Measurements from ENCODE around the gene DRD1. TPM values are rescaled to one million over a fixed set of nuclear protein-coding genes. Genes with fewer than 3 reads are reported as not detected.

DRD1 gene
- polyA plus RNA-seq, 1 of the 3 experiments (the other 2 are of a cell fraction), result not detected

DNA sequence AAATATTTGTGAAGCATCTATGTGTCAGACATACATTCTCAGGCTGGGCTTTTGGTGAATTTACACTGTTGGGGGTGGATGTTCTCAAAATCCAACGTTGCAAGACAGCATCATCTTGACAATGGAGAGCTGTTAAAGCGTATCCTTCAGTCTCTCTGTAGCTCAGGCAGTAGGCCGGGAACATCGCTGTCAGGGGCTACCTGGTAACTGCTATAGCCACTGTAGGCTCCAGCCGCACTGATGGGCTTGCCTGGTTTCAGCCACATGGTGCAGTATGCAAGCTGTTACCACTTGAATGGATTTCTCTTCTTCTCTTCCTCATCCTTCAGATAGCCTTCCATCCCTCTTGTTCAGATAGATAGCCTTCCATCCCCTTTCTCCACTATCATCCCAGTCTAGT lies 51.7 kb downstream of the DRD1 start:
- no peaks in the 10 kb centered on the region for H4K20me1 ChIP-seq (ENCODE audit: insufficient read depth)
- POLR2A ChIA-PET, result no interaction called here
- no peaks in the 10 kb centered on the region for H3K36me3 ChIP-seq (replicated peaks in 1 of 2; ENCODE audit: control insufficient read depth in 1 of 2, insufficient read depth in 2 of 2, low read length in 1 of 2)
- no peaks in the 10 kb centered on the region for H3K4me1 ChIP-seq (ENCODE audit: control insufficient read depth in 1 of 2, insufficient read depth in 2 of 2, low read depth in 1 of 2, low read length in 1 of 2)
- H3K9ac ChIP-seq, result no peak overlapping the region
- H3K27me3 ChIP-seq (ENCODE audit: insufficient read depth), result no peaks in the 10 kb centered on the region
- H3K9me3 ChIP-seq, result no peaks in the 10 kb centered on the region
- TF ChIP-seq CHD2 (IDR thresholded peaks at IDR 0.05; ENCODE audit: low read length, partially characterized antibody), result no peak
- TF ChIP-seq EZH2phosphoT487 (IDR thresholded peaks at IDR 0.05; ENCODE audit: borderline replicate concordance, low read depth), result no peak
- no peak for TF ChIP-seq GABPA (IDR thresholded peaks at IDR 0.05; ENCODE audit: low read depth)
- no peak for TF ChIP-seq PBX3 (IDR thresholded peaks at IDR 0.05)
- TF ChIP-seq FOXJ3 (CRISPR knock-in tag; IDR thresholded peaks at IDR 0.05), result no peak
- TF ChIP-seq POLR2AphosphoS5 (IDR thresholded peaks at IDR 0.05; ENCODE audit: low read depth, low read length), result no peak
- no peak for TF ChIP-seq JUND (IDR thresholded peaks at IDR 0.05)
- TF ChIP-seq GATA2 (CRISPR knock-in tag; IDR thresholded peaks at IDR 0.05), result no peak
- TF ChIP-seq RCOR1 (IDR thresholded peaks at IDR 0.05; ENCODE audit: low read length), result no peak
- no peak for TF ChIP-seq SMC3 (IDR thresholded peaks at IDR 0.05; ENCODE audit: low read depth, low read length)
- TF ChIP-seq NRF1 (IDR thresholded peaks at IDR 0.05; ENCODE audit: low read depth, low read length), result no peak
- no peak for TF ChIP-seq YY1 (IDR thresholded peaks at IDR 0.05; ENCODE audit: low read depth)
- no peak for TF ChIP-seq MEF2A (IDR thresholded peaks at IDR 0.05; ENCODE audit: borderline replicate concordance, low read depth)
- no peak for TF ChIP-seq TAF1 (IDR thresholded peaks at IDR 0.05; ENCODE audit: borderline replicate concordance, low read depth, low read length)
- no peak for TF ChIP-seq RFX5 (IDR thresholded peaks at IDR 0.05; ENCODE audit: low read length)
- TF ChIP-seq, protein P1, sequence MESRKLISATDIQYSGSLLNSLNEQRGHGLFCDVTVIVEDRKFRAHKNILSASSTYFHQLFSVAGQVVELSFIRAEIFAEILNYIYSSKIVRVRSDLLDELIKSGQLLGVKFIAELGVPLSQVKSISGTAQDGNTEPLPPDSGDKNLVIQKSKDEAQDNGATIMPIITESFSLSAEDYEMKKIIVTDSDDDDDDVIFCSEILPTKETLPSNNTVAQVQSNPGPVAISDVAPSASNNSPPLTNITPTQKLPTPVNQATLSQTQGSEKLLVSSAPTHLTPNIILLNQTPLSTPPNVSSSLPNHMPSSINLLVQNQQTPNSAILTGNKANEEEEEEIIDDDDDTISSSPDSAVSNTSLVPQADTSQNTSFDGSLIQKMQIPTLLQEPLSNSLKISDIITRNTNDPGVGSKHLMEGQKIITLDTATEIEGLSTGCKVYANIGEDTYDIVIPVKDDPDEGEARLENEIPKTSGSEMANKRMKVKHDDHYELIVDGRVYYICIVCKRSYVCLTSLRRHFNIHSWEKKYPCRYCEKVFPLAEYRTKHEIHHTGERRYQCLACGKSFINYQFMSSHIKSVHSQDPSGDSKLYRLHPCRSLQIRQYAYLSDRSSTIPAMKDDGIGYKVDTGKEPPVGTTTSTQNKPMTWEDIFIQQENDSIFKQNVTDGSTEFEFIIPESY (IDR thresholded peaks at IDR 0.05; ENCODE audit: borderline replicate concordance, low read depth), result no peak
- TF ChIP-seq USF1 (IDR thresholded peaks at IDR 0.05; ENCODE audit: borderline replicate concordance, low read depth), result no peak
- TF ChIP-seq MXI1 (IDR thresholded peaks at IDR 0.05; ENCODE audit: low read depth, low read length), result no peak
- TF ChIP-seq IRF3 (IDR thresholded peaks at IDR 0.05; ENCODE audit: low read depth, low read length), result no peak
- no peak for TF ChIP-seq RXRA (IDR thresholded peaks at IDR 0.05; ENCODE audit: borderline replicate concordance, low read depth)
- no peak for DNase-seq
- H3K79me2 ChIP-seq (ENCODE audit: insufficient read depth), result no peaks in the 10 kb centered on the region
- H3K4me3 ChIP-seq (ENCODE audit: low read depth in 2 of 2, low read length in 1 of 2), result no peak overlapping the region
- WGBS (ENCODE audit: low lambda C conversion rate), result 43% methylated on average over 4 of the region's 5 CpGs
- no peaks in the 10 kb centered on the region for H3K9me2 ChIP-seq
- CTCF ChIA-PET, result no interaction called here
- H3K27ac ChIP-seq (ENCODE audit: low read depth in 2 of 2, low read length in 1 of 2), result no peak overlapping the region
- H3K4me2 ChIP-seq, result no peak overlapping the region
- H2AFZ ChIP-seq (ENCODE audit: low read depth), result no peak overlapping the region
- H3F3A ChIP-seq (replicated peaks; ENCODE audit: insufficient read depth), result no peaks in the 10 kb centered on the region

All from SK-N-SH (cell line).